GM18502 (cell line): ENCODE measurements around the gene PRR7.
"Not testable (repeated sequence)": the region's sequence is repeated elsewhere in the genome, so short reads cannot be mapped to it uniquely, and the experiment has no call there.

Experiments
- ATAC-seq: cut with Tn5 transposase; IDR thresholded peaks from one replicate; pipeline ENCODE4 v1.9.1; 2021; ENCODE audit warnings: mild to moderate bottlenecking; ENCODE audit not compliant: unreplicated experiment, poor library complexity

PRR7 gene, protein sequence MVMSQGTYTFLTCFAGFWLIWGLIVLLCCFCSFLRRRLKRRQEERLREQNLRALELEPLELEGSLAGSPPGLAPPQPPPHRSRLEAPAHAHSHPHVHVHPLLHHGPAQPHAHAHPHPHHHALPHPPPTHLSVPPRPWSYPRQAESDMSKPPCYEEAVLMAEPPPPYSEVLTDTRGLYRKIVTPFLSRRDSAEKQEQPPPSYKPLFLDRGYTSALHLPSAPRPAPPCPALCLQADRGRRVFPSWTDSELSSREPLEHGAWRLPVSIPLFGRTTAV

DNA sequence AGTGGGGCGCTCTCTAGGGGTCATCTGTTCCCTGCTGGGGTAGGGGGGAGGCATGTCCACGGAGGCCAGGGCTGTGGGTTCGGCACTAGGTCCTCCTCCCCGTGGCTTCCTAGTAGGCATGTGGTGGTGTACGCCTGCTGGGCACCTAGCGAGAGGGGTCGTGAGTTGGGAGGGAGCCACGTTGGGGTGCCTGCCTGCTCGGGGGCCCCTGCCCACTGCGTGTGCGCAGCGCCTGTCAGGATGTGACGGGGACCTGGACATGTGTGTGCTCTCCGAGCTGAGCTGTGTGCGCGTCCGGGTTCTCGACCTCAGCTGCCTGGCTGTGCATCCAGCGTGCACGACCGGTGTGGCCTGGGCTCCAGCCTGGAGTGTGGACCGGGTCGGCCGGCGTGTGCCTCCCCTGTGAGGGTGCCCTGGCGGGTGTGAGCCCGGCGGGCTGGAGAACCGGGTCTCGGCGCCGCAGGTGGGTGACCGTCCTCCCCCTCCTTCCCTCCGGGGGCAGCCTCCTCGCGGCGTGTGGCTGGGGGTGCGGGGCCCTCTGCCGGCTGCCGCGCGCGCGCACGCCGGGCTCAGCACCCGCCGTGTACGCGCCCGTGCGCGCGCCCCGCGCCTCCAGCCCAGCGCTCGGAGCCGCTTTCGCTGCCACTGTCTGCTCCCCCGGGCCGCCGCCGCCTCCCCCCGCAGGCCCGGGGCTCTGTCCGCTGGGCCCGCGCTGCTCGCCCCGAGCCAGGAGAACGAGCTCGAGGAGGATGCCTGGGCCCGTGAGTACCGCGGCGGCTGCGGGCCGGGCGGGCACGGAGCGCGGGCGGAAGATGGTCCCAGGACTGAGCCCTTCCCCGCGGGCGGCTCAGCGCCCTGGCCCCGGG is at the start of gene PRR7:
PRR7 (plus strand) TSS at position 615 of the 866 bp plus-strand sequence. CDS start 8,254 bp downstream, outside the sequence.
- ATAC-seq, result peak; percentile 51

DNA sequence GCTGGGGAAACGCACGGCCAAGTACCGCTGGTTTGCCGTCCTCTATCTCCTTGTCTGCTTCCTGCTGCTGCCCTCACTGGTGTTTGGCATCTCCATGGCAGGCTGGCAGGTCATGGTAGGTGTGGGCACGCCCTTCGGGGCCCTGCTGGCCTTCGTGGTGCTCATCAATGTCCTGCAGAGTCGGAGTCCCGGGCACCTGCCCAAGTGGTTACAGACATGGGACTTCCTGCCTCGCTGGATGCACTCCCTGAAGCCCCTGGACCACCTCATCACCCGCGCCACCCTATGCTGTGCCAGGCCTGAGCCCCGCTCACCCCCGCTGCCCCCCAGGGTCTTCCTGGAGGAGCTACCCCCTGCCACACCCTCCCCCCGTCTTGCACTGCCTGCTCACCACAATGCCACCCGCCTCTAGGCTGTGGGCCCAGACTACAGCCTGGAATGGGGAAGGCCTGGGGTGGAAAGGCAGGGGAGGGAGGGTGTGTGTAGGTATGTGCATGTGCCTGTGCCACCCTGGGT is 48.7 kb upstream of the PRR7 start:
- ATAC-seq, result no peak

DNA sequence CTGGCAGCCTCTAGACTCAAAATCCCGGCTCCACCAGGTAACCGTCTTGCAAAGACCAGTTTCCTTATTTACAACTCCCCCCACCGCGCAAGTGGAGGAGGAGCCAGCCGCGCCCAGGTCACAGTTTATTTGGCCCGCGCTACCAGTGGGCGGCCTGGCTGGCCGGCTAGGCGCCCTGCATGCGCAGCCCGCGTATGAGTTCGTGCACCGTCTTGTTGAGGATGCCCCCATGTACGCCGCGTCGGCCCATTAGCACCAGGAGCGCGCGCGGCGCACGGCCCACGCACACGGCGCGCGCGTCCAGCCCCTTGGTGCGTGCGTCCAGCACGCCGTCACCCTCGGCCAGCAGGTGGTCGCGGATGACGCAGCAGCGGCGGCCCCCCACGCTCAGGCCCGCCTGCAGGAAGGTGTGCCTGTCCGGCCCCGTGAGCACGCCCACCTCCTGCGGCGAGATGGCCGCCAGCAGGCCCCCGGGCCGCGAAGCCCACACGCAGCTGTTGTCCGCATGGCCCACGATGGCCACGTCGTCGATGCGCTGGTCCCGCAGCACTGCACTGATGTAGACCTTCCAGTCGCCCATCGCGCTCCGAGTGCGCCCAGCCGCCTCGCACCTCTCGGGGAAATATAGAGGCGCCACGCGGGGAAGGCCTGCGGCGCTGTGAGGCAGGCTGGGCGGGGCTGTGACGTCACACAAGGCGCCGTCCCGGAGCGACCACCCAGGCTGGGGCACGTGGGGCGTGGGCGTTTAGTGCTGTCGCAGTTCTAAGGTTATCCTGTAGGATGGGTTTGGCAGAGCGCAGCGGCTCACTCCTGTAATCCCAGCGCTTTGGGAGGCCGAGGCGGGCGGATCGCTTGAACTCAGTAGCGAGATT is 46.4 kb upstream of the PRR7 start, which contains the start of gene PFN3:
PFN3 (minus strand) TSS at position 665 of the 872 bp plus-strand sequence; CDS start at position 580, 85 bp downstream.
- ATAC-seq, result no peak

DNA sequence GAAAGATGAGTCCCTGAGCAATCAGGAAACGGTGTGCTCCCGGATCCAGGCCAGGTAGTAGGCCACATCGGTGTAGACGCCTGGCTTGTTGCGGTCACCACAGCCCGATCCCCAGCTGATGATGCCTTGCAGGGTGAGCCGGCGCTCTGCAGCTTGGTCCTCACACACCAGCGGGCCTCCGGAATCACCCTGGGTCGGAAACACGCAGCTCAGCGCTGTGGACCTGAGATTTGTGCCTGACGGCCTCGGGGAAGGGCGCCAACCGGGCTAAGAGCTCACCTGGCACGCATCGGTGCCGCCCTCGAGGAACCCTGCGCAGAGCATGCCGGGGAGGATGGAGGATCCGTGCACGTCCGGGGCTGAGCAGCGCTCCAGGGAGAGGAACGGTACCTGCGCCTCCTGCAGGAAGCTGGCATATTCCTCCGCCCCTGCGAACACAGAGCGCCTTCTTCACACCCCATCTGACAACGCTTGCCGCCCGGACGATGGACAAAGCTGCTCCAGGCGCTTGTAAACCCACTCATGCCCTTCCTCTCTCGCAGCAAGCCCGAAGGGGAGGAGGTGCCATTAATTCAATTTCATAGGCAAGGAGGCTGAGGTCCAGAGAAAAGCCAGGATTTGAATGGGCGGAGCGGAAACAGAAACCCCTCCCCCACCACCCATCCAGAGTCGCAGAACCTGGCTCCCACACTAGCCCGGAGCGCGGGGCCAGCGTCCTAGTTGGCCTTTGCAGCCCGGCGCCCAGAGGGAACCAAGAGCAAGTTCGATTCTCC is 44.2 kb upstream of the PRR7 start:
- no peak for ATAC-seq

DNA sequence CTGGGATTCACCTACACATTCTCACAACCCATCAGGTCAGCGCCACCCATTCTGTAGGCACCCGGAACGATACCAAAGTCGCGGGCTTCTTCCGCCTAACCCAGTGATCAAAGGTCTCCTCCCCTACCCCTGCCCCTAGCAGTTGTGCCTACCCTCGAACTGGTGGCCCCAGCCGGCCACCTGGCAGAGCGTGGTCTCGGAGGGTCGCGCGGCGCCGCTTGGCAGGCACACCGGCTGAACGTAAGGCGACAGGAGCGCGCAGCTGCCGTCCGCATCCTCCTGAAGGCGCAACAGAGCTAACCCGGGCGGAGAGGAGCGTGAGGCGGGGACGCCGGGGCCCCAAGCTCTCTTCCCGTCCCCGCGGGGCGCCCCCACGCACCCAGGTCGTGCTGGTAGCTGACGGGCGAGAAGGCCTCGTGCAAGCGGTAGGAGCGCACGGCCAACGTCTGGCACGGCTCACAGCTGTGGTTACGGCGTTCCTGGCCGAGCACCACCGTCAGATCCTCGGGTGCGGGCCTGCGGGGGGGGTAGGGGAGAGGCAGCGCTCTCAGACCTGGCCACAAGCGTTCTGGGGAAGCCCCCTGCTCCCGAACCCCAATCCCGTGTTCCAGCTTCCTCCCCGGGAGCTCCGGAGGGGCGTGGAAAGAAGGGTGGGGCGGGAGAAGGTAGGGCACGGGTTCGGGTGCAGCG is 43.4 kb upstream of the PRR7 start:
- peak; percentile 23 for ATAC-seq

DNA sequence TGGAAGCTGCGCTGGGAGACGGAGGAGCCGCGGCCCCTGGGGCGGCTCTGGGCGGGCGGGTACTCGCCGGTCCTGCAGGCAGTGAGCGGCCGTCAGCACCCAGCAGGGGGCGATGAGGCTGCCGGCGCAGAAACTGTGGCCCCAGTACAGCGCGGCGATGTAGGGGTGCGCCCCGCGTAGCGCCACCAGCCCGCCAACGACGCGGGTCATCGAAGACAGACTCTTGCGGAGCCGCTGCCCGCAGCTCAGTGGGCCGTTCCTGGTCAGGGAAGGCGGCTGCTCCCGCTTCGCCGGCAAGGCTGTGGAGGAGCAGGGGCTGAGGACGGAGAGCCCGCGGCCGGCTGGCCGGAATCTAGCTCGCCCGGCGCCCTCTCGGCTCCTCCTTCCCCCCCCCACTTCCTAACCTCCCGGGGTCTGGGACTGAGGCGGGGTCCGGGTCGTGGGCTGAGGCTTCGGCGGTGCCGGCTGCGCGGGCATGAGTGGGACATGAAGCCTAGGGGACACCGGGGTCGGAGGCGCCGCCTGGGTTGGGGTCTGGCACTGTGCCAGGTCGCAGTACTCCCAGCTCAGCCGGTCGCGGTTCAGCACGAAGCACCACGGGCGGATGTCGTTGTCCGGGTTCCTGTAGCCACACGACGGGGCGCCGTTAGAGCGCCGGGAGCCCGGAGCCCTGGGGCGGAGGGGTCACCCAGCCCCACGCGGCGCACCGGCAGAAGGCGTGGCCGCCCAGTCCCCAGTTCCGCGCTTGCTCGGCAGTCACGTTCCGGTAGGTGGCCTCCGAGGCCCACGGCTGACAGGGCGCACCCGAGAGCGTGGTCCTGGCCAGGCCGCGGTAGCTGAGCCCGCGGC is 42.6 kb upstream of the PRR7 start:
- peak; percentile 85 for ATAC-seq

DNA sequence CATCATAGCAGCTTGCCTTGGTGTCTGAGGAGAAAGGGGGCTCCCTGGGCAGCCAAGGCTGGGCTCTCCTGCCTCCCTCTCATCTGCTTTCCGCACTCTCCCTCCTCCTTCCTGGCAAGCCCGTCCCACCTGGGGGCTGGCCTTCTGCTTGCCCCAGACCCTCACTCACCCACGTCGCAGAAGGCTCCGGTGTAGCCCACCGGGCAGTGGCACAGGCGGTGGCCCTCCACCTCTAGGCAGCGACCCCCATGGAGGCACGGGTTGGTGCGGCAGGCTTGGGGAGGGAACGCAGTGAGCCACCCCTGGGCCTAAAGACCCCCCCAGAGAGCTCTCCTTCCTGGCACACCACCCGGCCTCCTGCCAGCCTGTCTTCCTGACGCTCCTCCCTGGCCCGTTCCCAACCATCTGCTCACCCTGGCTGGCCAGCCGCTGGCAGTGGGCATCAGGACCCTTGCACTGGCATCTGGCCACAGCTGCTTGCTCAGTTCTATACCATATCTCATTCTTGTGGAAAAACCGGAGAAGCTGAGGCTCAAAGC is 41.9 kb upstream of the PRR7 start:
- ATAC-seq, result no peak

DNA sequence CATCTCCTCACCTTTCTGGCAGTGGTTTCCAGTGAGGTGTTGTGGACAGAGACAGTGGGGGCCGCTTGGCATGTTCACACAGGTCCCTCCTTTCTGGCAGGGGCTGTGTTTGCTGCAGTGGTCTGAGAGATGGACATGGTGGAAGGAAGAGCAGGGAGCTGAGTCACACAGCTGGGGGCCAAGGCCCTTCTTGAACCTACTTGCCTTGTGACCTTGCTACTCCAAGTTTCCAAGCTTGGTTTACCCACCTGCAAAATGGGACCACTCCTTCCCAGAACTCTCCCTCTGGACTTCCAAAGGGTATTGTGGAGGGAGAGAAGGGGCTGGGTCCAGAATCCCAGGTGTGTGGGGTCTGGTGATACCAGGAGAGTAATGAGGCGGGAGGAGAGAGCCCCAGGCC is 41.3 kb upstream of the PRR7 start:
- ATAC-seq, result no peak

DNA sequence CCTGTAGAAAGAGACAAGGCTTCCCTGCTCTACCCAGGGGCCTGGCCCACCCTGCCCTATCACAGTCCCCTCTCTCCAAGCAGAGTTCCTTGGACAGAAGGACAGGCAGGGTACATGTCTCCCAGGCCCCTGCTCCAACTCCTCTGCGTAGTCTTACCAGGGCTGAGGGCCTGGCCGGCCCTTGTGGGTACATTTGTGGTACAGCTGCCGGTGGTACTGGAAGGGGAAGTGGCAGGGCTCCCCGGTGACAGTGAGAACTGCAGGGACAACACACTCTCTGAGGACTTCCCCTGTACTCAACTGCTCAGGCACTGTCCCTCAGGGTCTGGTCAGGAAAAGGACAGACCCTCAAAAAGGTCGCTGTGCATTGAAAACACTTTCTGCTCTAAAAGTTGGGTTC is 40.8 kb upstream of the PRR7 start:
- ATAC-seq, result no peak

DNA sequence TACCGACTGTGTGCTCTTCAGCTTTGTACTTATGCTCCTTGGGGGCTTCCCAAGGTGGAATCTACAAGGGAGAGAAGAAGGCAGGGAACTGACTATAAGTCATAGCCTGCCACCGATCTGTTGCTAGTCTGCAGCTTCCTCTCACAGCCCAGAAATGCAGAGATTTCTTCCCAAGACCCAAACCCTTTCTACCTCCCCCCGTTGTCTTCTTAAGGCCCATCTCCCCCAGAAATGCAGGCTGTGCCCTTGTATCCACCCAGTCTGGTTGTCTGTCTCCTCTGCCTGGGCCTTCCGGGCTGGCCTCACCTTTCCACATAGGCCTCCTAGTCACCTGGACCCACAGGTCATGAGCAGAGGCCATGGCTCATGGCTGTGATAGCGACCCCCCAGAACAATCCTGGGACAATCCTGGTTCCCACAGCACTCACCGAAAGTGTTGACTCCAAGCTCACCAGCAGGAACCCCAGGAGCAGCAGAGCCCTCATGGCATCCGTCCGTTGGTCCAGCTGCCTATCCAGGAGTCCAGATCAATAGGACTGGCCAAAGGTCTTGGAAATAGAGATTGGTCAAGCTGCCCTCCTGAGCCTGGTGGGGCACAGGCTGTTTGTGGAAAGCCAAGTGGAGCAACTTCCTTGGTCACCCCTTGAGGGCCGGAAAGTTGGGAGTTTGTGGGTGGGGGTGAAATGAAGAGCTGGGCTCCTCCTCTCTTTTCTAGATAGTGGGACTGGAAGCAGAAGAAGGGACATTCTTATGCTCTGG is 37.4 kb upstream of the PRR7 start, which contains the start of gene F12:
F12 (minus strand) TSS at position 522 of the 759 bp plus-strand sequence; CDS start at position 485, 37 bp downstream.
- ATAC-seq, result no peak

DNA sequence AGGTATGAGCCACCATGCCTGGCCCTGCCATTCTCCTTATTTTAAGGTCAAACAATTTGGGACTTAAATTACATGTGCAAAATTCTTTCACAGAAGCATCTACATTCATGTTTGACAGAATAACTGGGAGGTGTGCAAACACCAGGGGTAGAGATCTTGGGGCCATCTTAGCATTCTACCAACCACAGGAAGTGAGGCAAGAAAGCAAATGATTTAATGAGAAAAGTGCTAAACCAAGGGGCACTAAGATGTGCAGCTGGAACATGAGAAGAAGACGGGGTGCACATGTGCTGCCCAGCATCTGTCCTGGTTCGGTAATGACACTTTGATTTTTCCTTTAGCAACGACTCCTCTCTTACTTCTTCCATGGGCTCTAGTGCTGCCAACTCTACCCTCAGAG is 36.0 kb upstream of the PRR7 start:
- no peak for ATAC-seq

DNA sequence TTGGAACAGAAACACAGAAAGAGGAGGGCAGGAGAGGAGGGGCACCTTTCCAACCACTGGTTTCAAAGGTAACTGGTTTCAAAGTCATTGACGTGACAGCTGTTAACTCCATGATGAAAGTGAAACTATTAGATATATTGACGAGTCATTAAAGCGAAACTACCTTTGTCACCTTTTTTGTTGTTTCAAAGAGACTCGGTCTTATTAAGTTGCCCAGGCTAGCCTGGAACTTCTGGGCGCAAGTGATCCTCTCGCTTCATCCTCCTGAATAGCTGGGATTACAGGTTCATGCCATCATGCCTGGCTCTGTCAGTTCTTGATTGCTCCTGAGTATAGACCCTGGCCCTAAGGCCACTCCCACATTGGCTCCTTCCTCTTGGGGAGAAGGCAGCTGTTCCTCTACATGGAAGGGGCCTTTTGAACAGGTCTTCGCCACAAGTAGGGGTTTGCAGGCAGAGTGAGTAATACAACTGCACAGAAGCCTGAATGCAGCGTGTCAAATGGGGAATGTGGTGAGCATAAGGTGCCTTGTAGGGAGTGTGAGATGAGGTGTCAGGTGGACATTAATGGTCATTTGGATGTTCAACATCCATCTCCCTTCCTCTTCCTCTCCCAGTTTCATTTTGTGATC is 33.9 kb upstream of the PRR7 start:
- peak; percentile 80 for ATAC-seq

DNA sequence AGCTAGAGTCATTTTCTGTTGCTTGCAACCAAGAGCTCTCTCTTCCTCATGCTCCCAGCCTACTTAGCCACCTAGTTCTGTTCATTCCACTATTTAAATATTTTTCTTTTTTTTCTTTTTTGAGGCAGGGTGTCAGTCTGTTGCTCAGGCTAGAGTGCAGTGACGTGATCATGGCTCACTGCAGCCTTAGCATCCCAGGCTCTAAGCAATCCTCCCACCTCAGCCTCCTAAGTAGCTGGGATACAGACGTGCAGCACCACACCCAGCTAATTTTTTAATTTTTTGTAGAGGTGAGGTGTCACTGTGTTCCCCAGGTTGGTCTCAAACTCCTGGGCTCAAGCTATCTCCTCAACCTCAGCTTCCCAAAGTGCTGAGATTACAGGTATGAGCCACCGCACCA is 32.1 kb upstream of the PRR7 start:
- no peak for ATAC-seq

DNA sequence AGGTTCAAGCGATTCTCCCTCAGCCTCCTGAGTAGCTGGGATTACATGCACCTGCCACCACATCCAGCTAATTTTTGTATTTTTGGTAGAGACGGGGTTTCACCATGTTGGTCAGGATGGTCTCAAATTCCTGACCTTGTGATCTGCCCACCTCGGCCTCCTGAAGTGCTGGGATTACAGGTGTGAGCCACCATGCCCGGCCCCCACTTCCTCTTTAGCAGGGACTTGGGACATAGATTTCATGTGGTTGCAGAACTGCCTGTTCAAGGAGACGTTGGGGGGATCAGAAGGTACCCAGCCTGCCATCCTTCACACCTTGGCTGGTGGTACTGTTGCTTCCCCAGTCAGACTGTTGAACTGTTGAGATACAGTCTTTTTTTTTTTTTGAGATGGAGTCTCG is 29.5 kb upstream of the PRR7 start:
- not testable (repeated sequence) for ATAC-seq

DNA sequence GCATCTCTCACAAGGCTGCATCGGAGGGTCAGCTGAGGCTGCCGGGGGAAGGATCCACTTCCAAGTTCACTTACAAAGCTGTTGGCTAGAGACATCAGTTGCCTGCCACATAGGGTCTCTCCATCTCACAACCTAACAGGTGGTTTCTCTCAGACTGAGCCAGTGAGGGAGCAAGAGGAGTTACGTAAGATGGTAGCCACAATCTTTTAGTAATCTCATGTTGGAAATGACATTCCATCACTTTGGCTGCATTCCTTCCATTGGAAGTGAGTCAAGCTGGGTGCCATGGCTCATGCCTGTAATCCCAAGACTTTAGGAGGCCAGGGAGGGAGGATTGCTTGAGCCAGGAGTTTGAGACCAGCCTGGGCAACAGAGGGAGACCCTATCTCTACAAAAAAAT is 27.6 kb upstream of the PRR7 start:
- no peak for ATAC-seq

DNA sequence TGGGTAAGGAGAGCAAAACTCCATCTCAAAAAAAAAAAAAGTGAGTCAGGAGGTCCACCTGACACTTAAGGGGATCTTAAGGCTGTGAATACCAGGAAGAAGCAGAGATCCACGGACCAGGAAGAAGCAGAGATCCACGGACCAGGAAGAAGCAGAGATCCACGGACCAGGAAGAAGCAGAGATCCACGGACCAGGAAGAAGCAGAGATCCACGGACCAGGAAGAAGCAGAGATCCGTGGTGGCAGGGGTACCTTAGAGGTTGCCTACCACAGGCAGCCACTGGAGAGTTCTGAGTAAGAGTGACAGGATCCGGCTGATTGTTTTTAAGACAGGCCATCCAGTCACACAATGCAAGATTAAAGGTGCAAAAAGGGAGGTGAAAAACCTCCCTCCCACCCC is 26.1 kb upstream of the PRR7 start:
- not testable (repeated sequence) for ATAC-seq
